ENCODE measurements around the gene EEPD1. TPM values are rescaled to one million over a fixed set of nuclear protein-coding genes. Genes with fewer than 3 reads are reported as not detected.
"Not testable (repeated sequence)": the region's sequence is repeated elsewhere in the genome, so short reads cannot be mapped to it uniquely, and the experiment has no call there.

The EEPD1 gene
- total RNA-seq, 1 donor: 5.2 TPM

- DNase-seq (ENCODE audit: low read depth): no peak
- H3K4me3 ChIP-seq (ENCODE audit: low read depth, low read length): no peak overlapping the region
- no peak for TF ChIP-seq CTCF (IDR thresholded peaks at IDR 0.05; ENCODE audit: insufficient read depth, low read depth, low read length)
These were observed 100.6 kb downstream of the EEPD1 start for GRCh38 chr7:36253699-36254098.

GRCh38 chr7:36258510-36259259 is 105.6 kb downstream of the EEPD1 start:
- DNase-seq (ENCODE audit: low read depth): peak; percentile 89
- not testable (repeated sequence) for H3K4me3 ChIP-seq (ENCODE audit: low read depth, low read length)

GRCh38 chr7:36260481-36260880 is 107.4 kb downstream of the EEPD1 start:
- no peak for DNase-seq (ENCODE audit: low read depth)
- no peak overlapping the region for H3K4me3 ChIP-seq (ENCODE audit: low read depth, low read length)
- TF ChIP-seq CTCF (IDR thresholded peaks at IDR 0.05; ENCODE audit: insufficient read depth, low read depth, low read length): no peak

- TF ChIP-seq CTCF (IDR thresholded peaks at IDR 0.05; ENCODE audit: insufficient read depth, low read depth, low read length): no peak
- DNase-seq (ENCODE audit: low read depth): peak; percentile 55
- H3K4me3 ChIP-seq (ENCODE audit: low read depth, low read length): no peak overlapping the region
These were observed 108.1 kb downstream of the EEPD1 start for GRCh38 chr7:36261019-36261754.

GRCh38 chr7:36262309-36263094 is 109.4 kb downstream of the EEPD1 start:
- no peak for TF ChIP-seq CTCF (IDR thresholded peaks at IDR 0.05; ENCODE audit: insufficient read depth, low read depth, low read length)
- DNase-seq (ENCODE audit: low read depth): no peak
- H3K4me3 ChIP-seq (ENCODE audit: low read depth, low read length): no peak overlapping the region

- no peak overlapping the region for H3K4me3 ChIP-seq (ENCODE audit: low read depth, low read length)
- no peak for TF ChIP-seq CTCF (IDR thresholded peaks at IDR 0.05; ENCODE audit: insufficient read depth, low read depth, low read length)
- DNase-seq (ENCODE audit: low read depth): no peak
These were observed 110.0 kb downstream of the EEPD1 start for GRCh38 chr7:36263095-36263484.

Measured in fibroblast of villous mesenchyme (primary cell).